ENCODE results near the gene SORCS2. TPM values are rescaled to one million over a fixed set of nuclear protein-coding genes. Genes with fewer than 3 reads are reported as not detected.

The SORCS2 gene
- total RNA-seq, 6 experiments from 2014 or later, result 0.18 to 6.2 (median 3.1) TPM

GRCh38 chr4:7709431-7709830, 517.1 kb downstream of the SORCS2 start:
- no peaks in the 10 kb centered on the region for H3K9me3 ChIP-seq
- H3K4me3 ChIP-seq, result no peak overlapping the region
- no peak overlapping the region for H3K27ac ChIP-seq
- ATAC-seq (no peak), DNase-seq (no peak)
- intact Hi-C loops (cut with DNase I), result no loop called here
- WGBS (ENCODE audit: insufficient coverage, low coverage, low lambda C conversion rate, missing lambda C conversion rate), result 88% methylated on average over 2 of the region's 6 CpGs
- no peak for TF ChIP-seq CTCF (IDR thresholded peaks at IDR 0.05)
- no peak for TF ChIP-seq POLR2A (IDR thresholded peaks at IDR 0.05)
- H3K36me3 ChIP-seq, result no peaks in the 10 kb centered on the region
- H3K4me1 ChIP-seq, result no peaks in the 10 kb centered on the region
- H3K27me3 ChIP-seq, result no peaks in the 10 kb centered on the region

- Histone ChIP-seq H3K27me3 (no peaks in the 10 kb centered on the region), H3K36me3 (no peaks in the 10 kb centered on the region), H3K27ac (no peak overlapping the region), H3K9me3 (no peaks in the 10 kb centered on the region), H3K4me1 (no peaks in the 10 kb centered on the region), H3K4me3 (no peak overlapping the region)
- WGBS (ENCODE audit: insufficient coverage, low coverage, low lambda C conversion rate, missing lambda C conversion rate), result 97% methylated on average over 3 of the region's 11 CpGs
- ATAC-seq (no peak), DNase-seq (no peak)
- intact Hi-C loops (cut with DNase I), result loop anchor here in 1 of 2 donors (10.0 kb wide), 1 partner anchor 245 kb away; no protein-coding TSS in a partner anchor
- TF ChIP-seq POLR2A (IDR thresholded peaks at IDR 0.05), result no peak
- no peak for TF ChIP-seq CTCF (IDR thresholded peaks at IDR 0.05)
Observed at GRCh38 chr4:7710126-7710525, 517.8 kb downstream of the SORCS2 start.

GRCh38 chr4:7710576-7711306, 518.4 kb downstream of the SORCS2 start:
- no peak for DNase-seq
- intact Hi-C loops (cut with DNase I), result loop anchor here in 1 of 2 donors (10.0 kb wide), 1 partner anchor 246 kb away; no protein-coding TSS in a partner anchor
- H3K36me3 ChIP-seq, result no peaks in the 10 kb centered on the region
- H3K4me1 ChIP-seq, result no peaks in the 10 kb centered on the region
- TF ChIP-seq CTCF (IDR thresholded peaks at IDR 0.05) (no peak), POLR2A (IDR thresholded peaks at IDR 0.05) (no peak)
- no peaks in the 10 kb centered on the region for H3K27me3 ChIP-seq
- no peak overlapping the region for H3K27ac ChIP-seq
- ATAC-seq, result no peak
- 100% methylated on average over 4 of the region's 21 CpGs for WGBS (ENCODE audit: insufficient coverage, low coverage, low lambda C conversion rate, missing lambda C conversion rate)
- no peaks in the 10 kb centered on the region for H3K9me3 ChIP-seq
- H3K4me3 ChIP-seq, result no peak overlapping the region

GRCh38 chr4:7711307-7711963, 519.1 kb downstream of the SORCS2 start:
- no peaks in the 10 kb centered on the region for H3K9me3 ChIP-seq
- no peak overlapping the region for H3K4me3 ChIP-seq
- H3K27me3 ChIP-seq, result no peaks in the 10 kb centered on the region
- ATAC-seq, result no peak
- TF ChIP-seq POLR2A (IDR thresholded peaks at IDR 0.05), result no peak
- TF ChIP-seq CTCF (IDR thresholded peaks at IDR 0.05), result no peak
- intact Hi-C loops (cut with DNase I), result loop anchor here in 1 of 2 donors (10.0 kb wide), 1 partner anchor 247 kb away; no protein-coding TSS in a partner anchor
- no peak for DNase-seq
- no peak overlapping the region for H3K27ac ChIP-seq
- H3K4me1 ChIP-seq, result no peaks in the 10 kb centered on the region
- 93% methylated on average over 5 of the region's 10 CpGs for WGBS (ENCODE audit: insufficient coverage, low coverage, low lambda C conversion rate, missing lambda C conversion rate)
- no peaks in the 10 kb centered on the region for H3K36me3 ChIP-seq

All from right lobe of liver (tissue), 6 donors.